Measurements from ENCODE around the gene PCP2.

DNA sequence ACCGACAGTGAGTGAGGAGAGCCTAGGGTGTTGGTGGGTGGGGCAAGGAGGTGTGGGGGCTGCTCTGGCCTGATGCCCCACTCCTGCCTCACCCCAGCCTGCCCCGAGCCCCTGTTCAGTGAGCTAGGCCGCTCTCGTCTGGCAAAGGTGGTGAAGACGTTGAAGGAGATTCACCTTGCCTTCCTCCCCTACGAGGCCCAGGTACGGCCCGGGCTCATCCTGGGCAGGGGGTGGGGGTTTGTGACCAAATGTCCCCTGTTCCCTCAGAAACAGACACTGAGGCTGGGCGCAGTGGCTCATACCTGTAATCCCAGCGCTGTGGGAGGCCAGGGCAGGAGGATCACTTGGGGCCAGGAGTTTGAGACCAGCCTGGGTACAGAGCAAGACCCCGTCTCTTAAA lies 7.3 kb upstream of the PCP2 start:
- TF ChIP-seq CTCF (conservative IDR thresholded peaks at IDR 0.05; ENCODE audit: low read depth, low read length) = no peak
- no peak for TF ChIP-seq EZH2 (IDR thresholded peaks at IDR 0.05; ENCODE audit: low read length, unreplicated experiment)
- no peak for TF ChIP-seq EZH2phosphoT487 (IDR thresholded peaks at IDR 0.05; ENCODE audit: borderline replicate concordance, low read length)
